Erythroblast (primary cell): ENCODE data around the gene CCDC73.

Experiments used
- GATA1 ChIP-seq: IDR thresholded peaks from 2 replicates; pipeline ENCODE4 v1.6.1; 2011; ENCODE audit warnings: low read depth, mild to moderate bottlenecking, control low read depth, low read length, moderate library complexity
- POLR2A ChIP-seq: IDR thresholded peaks from 2 replicates; pipeline ENCODE4 v1.6.1; 2011; ENCODE audit warnings: mild to moderate bottlenecking, low read length

DNA sequence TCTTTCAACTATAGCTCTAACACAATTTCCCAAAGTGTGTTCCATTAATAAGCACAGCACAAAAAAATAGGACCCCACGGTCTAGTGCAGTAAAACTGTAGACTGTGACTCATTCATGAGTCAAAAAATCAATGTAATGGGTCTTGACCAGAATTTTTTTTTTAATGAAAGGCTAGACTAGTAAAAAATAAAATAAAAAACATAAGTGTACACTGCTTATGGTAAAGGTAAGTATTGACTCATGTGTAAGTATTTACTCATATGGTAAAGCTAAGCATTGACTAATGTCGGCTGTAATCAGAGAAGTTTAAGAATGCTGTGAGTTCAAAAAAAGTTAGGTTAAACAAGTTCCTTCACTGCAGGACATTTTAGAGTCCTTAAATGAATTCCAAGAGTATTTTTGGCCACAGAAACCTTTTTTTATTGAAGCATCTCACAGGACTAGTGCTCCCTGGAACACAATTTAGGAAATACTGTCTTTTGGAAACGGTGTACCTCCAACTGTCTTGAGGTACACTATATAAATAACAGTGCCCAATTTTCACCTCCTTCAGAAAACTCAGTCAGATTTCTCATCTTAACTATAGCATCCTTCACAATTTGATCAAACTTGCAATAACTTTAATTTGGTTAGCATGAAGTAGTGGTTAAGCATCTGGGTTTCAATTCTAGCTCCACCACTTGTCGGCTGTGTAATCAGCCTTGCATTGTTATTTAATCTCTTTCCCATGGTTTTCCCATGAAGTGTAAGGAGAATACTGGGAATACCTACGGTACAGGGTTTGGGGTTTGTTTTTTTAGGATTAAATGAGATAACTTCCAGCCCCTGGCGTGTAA, 2.1 kb downstream of the CCDC73 start:
- TF ChIP-seq GATA1 (no peak), POLR2A (no peak)
